ENCODE results near the gene ABCB7.

Gene ABCB7

GRCh38 chrX:75115707-75116413 is 40.2 kb downstream of the ABCB7 start:
- no peak for TF ChIP-seq CTCF (conservative IDR thresholded peaks at IDR 0.05)
- H3K27ac ChIP-seq, result no peak overlapping the region

GRCh38 chrX:75114638-75115037 is 41.4 kb downstream of the ABCB7 start:
- no peak overlapping the region for H3K27ac ChIP-seq
- no peak for TF ChIP-seq CTCF (conservative IDR thresholded peaks at IDR 0.05)

GRCh38 chrX:75113664-75114063 is 42.4 kb downstream of the ABCB7 start:
- TF ChIP-seq CTCF (conservative IDR thresholded peaks at IDR 0.05), result no peak
- no peak overlapping the region for H3K27ac ChIP-seq

DNA sequence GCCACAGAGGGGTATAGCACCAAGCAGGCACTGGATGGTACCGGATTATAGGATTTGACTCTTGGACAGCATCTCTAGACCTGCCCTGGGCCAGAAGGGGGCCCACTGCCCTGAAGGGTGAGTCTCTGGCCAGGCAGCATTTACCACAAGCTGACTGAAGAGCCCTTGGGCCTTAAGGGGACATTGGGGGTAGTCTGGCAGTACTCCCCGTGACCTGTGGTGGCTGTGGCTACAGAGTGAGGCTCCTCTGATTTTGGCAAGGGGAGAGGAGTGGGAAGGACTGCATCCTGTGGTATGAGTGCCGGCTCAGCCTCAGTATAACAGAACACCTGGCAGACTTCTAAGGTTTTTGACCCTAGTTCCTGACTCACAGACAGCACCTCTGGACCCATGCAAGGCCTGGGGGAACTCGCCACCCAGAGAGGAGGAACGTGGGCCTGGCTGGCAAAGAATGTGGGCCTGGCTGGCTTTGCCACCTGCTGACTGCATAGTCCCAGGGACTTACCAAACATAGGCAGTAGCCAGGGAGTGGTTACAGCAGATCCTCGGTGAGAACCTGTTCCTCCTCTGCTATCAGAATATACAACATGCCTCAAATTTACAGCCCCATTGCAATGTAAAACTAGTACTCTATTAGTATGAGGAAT is 48.1 kb downstream of the ABCB7 start:
- H3K27ac ChIP-seq, result no peak overlapping the region
- TF ChIP-seq CTCF (conservative IDR thresholded peaks at IDR 0.05), result no peak

- no peak overlapping the region for H3K27ac ChIP-seq
- TF ChIP-seq CTCF (conservative IDR thresholded peaks at IDR 0.05), result no peak
These were observed 49.3 kb downstream of the ABCB7 start for GRCh38 chrX:75106772-75107171.

DNA sequence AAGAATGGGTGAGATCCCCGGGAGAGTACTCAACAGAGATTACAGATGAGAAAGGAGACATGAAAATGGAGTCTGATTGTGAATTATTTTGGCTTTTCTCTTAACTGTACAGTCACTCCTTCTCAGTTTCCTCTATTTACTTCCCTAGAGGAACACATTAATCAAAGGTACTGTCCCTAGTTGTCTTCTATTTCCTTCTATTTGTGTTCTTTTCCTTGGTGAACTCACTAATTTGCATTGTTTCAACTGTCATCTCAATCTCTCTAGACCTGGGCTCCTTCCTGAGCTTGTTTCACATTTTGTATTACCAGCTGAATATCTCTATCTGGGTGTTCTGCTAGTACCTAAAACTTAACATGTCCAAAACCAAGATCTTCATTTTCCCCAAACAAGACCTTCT is 59.8 kb downstream of the ABCB7 start:
- no peak overlapping the region for H3K27ac ChIP-seq

More for the DNA sequence above, 59.8 kb downstream of the ABCB7 start:
- TF ChIP-seq CTCF (conservative IDR thresholded peaks at IDR 0.05), result no peak
